ENCODE results near the gene TM9SF4. TPM values are rescaled to one million over a fixed set of nuclear protein-coding genes. Genes with fewer than 3 reads are reported as not detected.
"Not testable (repeated sequence)": the region's sequence is repeated elsewhere in the genome, so short reads cannot be mapped to it uniquely, and the experiment has no call there.

TM9SF4 gene
- total RNA-seq, 2 donors from 2014 or later: 76.7 to 79.9 TPM

DNA sequence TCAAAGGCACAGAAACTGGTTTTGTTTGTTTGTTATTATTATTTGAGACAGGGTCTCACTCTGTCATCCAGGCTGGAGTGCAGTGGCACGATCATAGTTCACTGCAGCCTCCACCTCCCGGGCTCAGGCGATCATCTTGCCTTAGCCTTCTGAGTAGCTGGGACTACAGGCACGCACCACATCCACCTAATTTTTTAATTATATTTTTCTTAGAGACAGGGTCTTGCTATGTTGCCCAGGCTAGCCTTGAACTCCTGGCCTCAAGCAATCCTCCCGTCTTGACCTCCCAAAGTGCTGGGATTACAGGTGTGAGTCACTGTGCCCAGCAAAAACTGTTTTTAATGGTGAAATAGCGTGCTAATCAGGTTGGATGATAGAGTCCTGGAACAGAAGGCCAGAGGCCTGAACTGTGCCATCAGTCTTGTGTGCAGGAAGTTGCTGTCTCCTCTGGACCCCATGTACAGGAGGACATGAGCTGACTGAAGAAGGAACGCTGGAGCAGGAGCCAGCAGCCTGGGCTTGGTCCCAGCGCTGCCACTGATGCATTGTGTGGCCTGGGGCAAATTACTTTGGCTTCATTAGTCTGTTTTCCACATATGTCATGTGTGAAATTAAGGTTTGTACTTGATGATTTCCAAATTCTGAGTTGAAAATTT lies 4.9 kb downstream of the TM9SF4 start:
- intact Hi-C loops (cut with DNase I): no loop called here
- no peak overlapping the region for H3K27ac ChIP-seq
- no peak overlapping the region for H3K9ac ChIP-seq (ENCODE audit: low read depth in 2 of 2, low read length in 2 of 2)
- no peak for DNase-seq
- no peak for TF ChIP-seq CTCF (IDR thresholded peaks at IDR 0.05)
- no peaks in the 10 kb centered on the region for H3K36me3 ChIP-seq
- no peaks in the 10 kb centered on the region for H3K4me1 ChIP-seq
- no peaks in the 10 kb centered on the region for H3K27me3 ChIP-seq
- H3K9me3 ChIP-seq: no peaks in the 10 kb centered on the region
- no peak overlapping the region for H3K4me3 ChIP-seq

- DNase-seq: no peak
- intact Hi-C loops (cut with DNase I): no loop called here
- Histone ChIP-seq H3K36me3 (no peaks in the 10 kb centered on the region), H3K27me3 (no peaks in the 10 kb centered on the region), H3K9ac (ENCODE audit: low read depth in 2 of 2, low read length in 2 of 2) (no peak overlapping the region), H3K27ac (no peak overlapping the region), H3K4me1 (no peaks in the 10 kb centered on the region), H3K9me3 (no peaks in the 10 kb centered on the region), H3K4me3 (no peak overlapping the region)
- TF ChIP-seq CTCF (IDR thresholded peaks at IDR 0.05): no peak
Measured at GRCh38 chr20:32115211-32115767, 5.8 kb downstream of the TM9SF4 start.

GRCh38 chr20:32116079-32116521 lies 6.6 kb downstream of the TM9SF4 start:
- Histone ChIP-seq H3K9me3 (no peaks in the 10 kb centered on the region), H3K4me1 (no peaks in the 10 kb centered on the region), H3K9ac (ENCODE audit: low read depth in 2 of 2, low read length in 2 of 2) (no peak overlapping the region), H3K27ac (no peak overlapping the region), H3K27me3 (no peaks in the 10 kb centered on the region), H3K4me3 (no peak overlapping the region), H3K36me3 (no peaks in the 10 kb centered on the region)
- TF ChIP-seq CTCF (IDR thresholded peaks at IDR 0.05): no peak
- intact Hi-C loops (cut with DNase I): no loop called here
- DNase-seq: no peak

DNA sequence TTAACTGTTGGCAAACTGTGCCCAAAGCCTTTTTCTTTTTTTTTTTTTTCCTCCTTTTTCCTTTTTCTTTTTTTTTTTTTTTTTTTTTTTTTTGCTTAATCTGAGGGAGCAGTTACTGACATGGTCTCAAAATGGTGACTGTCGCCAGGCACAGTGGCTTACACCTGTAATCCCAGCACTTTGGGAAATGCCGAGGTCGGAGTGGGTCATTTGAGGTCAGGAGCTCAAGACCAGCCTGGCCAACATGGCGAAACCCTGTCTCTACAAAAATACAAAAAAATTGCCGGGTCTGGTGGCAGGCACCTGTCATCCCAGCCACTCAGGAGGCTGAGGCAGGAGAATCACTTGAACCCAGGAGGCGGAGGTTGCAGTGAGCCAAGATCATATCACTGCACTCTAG lies 7.3 kb downstream of the TM9SF4 start:
- H3K4me1 ChIP-seq; intact Hi-C loops (cut with DNase I): not testable (repeated sequence)

GRCh38 chr20:32118427-32118826 lies 8.9 kb downstream of the TM9SF4 start:
- H3K9me3 ChIP-seq; H3K4me1 ChIP-seq; H3K27me3 ChIP-seq; H3K9ac ChIP-seq (ENCODE audit: low read depth in 2 of 2, low read length in 2 of 2); H3K27ac ChIP-seq; H3K36me3 ChIP-seq; intact Hi-C loops (cut with DNase I); H3K4me3 ChIP-seq; DNase-seq: not testable (repeated sequence)

More for the DNA sequence above, 7.3 kb downstream of the TM9SF4 start:
- H3K9ac ChIP-seq (ENCODE audit: low read depth in 2 of 2, low read length in 2 of 2); H3K27me3 ChIP-seq; DNase-seq; H3K9me3 ChIP-seq; H3K27ac ChIP-seq; H3K36me3 ChIP-seq; H3K4me3 ChIP-seq: not testable (repeated sequence)

DNA sequence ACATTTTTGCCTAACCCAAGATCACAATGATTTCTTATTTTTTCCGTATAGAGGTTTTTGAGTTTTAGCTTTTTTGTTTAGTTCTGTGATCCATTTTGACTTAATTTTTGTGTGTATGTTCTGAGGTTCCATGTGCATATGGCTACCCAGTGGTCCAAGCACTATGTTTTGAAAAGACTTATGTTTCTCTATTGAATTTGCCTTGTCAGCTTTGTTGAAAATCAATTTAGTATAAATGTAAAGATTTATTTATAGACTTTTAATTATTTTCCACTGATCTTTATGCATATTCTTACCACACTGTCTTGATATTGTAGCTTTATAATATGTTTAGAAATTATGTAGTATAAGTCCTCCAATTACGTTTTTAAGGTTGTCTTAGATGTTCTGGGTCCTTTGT lies 10.2 kb downstream of the TM9SF4 start:
- H3K9ac ChIP-seq (ENCODE audit: low read depth in 2 of 2, low read length in 2 of 2): no peak overlapping the region
- H3K27ac ChIP-seq: no peak overlapping the region
- no peaks in the 10 kb centered on the region for H3K4me1 ChIP-seq
- no peaks in the 10 kb centered on the region for H3K9me3 ChIP-seq
- DNase-seq: no peak
- no peak overlapping the region for H3K4me3 ChIP-seq
- no peaks in the 10 kb centered on the region for H3K36me3 ChIP-seq
- H3K27me3 ChIP-seq: no peaks in the 10 kb centered on the region
- TF ChIP-seq CTCF (IDR thresholded peaks at IDR 0.05): no peak
- intact Hi-C loops (cut with DNase I): no loop called here

DNA sequence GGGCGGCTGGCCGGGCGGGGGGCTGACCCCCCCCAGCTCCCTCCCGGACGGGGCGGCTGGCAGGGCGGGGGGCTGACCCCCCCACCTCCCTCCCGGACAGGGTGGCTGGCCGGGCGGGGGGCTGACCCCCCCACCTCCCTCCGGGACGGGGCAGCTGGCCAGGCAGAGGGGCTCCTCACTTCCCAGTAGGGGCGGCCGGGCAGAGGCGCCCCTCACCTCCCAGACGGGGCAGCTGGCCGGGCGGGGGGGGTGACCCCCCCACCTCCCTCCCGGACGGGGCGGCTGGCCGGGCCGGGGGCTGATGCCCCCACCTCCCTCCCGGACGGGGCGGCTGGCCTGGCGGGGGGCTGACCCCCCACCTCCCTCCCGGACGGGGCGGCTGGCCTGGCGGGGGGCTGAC lies 12.4 kb downstream of the TM9SF4 start:
- H3K9ac ChIP-seq (ENCODE audit: low read depth in 2 of 2, low read length in 2 of 2); intact Hi-C loops (cut with DNase I); H3K27me3 ChIP-seq; H3K4me1 ChIP-seq; H3K27ac ChIP-seq; H3K36me3 ChIP-seq; DNase-seq; H3K4me3 ChIP-seq; H3K9me3 ChIP-seq: not testable (repeated sequence)

All from colonic mucosa (tissue), 4 donors.